ENCODE data around the gene ZBTB22.

ZBTB22 gene

DNA sequence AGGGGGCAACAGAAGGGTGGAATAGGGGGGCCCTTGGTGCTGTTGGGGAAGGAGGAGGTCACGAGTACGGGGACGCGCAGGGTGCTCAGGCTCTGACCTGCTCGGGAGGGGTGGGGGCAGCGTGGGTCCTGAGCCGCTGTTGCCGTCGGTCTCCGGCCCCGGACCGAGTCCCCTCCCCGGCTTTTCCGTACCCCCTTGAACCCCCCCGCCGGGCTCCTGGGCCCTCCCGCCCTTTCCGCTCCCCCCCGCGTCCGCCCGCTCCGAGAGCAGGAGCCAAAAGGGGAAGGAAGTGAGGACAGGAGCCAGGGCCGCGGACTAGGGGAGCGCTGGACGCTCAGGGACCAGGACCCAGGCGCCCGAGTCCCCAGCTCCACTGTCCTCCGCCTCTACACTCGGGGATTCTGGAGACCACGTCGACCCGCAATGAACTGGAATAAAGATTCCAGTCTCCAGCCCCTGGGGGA lies 18.7 kb downstream of the ZBTB22 start, which contains the start of gene RGL2:
RGL2 (minus strand) TSS at position 170 of the 464 bp plus-strand sequence. CDS start 332 bp downstream, outside the sequence.
- H3K36me3 ChIP-seq (ENCODE audit: insufficient read depth, low read length): no peaks in the 10 kb centered on the region
- no peaks in the 10 kb centered on the region for H3K9me3 ChIP-seq (ENCODE audit: control insufficient read depth, insufficient read depth, low read length)
- H3K4me1 ChIP-seq (ENCODE audit: insufficient read depth, low read length): no peaks in the 10 kb centered on the region
- H3K9ac ChIP-seq (ENCODE audit: low read depth, low read length): peak within 1 kb of the TSS; percentile 89

DNA sequence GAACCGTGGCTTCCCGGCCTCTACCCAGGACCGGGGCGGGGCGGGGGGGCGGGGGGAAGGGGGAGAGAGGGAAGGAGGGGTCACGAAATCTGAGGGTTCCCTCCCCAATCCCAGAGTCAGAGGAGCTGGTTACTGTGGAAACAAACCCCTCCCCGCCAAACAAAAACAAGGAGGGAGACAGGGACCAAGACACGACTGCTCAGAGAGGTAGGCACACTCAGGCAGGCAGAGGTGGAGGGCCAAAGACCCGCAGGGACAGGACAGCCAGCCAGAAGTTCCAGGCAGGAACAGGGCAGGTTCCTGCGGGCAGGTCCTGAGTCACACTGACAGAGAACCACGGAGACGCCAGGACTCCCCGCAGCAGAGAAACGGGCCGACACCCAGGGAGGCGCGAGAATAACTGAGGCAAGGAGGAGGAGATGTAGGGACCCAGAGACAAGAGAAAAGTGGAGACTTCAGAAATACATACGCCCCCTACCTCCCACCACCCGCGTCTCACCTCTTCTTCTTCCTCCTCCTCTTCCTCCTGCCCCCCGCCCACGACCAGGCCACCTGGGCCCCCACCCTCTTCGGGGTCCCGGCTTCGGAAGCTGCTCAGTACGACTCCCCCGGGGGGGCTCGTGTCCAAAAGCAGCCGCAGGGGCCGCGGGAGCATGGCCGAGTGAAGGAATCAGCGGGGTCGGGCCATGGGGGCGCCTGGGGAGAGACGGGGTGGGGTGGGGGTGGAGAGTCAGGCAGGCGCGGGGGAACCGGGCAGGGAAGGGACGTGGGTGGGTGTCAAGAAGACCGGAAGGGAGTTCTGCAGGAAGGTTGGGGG lies 19.4 kb downstream of the ZBTB22 start:
- no peaks in the 10 kb centered on the region for H3K9me3 ChIP-seq (ENCODE audit: control insufficient read depth, insufficient read depth, low read length)
- peak overlapping the region; percentile 89 for H3K9ac ChIP-seq (ENCODE audit: low read depth, low read length)
- no peaks in the 10 kb centered on the region for H3K36me3 ChIP-seq (ENCODE audit: insufficient read depth, low read length)
- H3K4me1 ChIP-seq (ENCODE audit: insufficient read depth, low read length): no peaks in the 10 kb centered on the region

- Histone ChIP-seq H3K36me3 (ENCODE audit: insufficient read depth, low read length) (no peaks in the 10 kb centered on the region), H3K9ac (ENCODE audit: low read depth, low read length) (peak overlapping the region; percentile 72), H3K9me3 (ENCODE audit: control insufficient read depth, insufficient read depth, low read length) (no peaks in the 10 kb centered on the region), H3K4me1 (ENCODE audit: insufficient read depth, low read length) (no peaks in the 10 kb centered on the region)
These were observed 20.1 kb downstream of the ZBTB22 start for GRCh38 chr6:33297406-33297955.

- Histone ChIP-seq H3K9me3 (ENCODE audit: control insufficient read depth, insufficient read depth, low read length) (no peaks in the 10 kb centered on the region), H3K9ac (ENCODE audit: low read depth, low read length) (peak overlapping the region; percentile 72; the same call in 1 of the 2 replicates), H3K4me1 (ENCODE audit: insufficient read depth, low read length) (no peaks in the 10 kb centered on the region), H3K36me3 (ENCODE audit: insufficient read depth, low read length) (no peaks in the 10 kb centered on the region)
These were observed 20.6 kb downstream of the ZBTB22 start for GRCh38 chr6:33296797-33297405.

DNA sequence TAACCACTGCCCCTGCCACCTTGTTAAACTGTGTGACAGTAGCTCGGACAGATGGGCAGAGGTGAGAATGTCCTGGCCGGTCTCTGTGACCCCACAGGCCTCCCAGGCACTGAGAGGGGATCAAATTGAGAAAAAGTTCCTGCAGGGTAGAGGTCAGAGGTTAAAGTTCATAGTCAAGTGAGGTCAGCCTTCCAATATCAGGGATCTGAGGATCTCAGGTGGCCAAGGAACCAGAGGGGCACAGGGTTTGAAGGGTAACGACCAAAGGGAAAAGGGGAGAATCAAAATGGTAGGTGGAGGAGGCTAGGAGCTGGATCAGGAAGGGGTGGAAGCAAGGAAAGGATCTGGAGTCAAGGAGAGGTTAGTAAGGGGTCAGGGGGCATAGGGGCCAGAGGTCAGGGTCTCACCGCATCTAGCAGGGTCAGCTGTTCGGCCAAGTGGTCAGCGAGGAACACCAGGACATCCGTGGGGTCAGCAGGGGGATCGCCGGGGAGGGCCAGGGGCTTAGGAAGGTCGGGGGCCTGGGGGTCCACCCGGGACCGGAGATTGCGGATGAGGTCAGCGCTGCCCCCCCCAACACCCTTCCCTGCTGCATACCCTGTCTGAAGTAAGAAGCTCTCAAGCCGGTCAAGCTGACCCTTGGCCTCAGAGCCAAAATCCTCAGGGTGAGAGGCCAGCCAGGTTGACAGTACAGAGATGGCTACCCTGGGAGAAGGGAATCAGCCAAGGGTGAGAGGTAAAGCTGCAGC lies 21.7 kb downstream of the ZBTB22 start:
- Histone ChIP-seq H3K4me1 (ENCODE audit: insufficient read depth, low read length) (no peaks in the 10 kb centered on the region), H3K9ac (ENCODE audit: low read depth, low read length) (no peak overlapping the region), H3K36me3 (ENCODE audit: insufficient read depth, low read length) (no peaks in the 10 kb centered on the region), H3K9me3 (ENCODE audit: control insufficient read depth, insufficient read depth, low read length) (no peaks in the 10 kb centered on the region)

DNA sequence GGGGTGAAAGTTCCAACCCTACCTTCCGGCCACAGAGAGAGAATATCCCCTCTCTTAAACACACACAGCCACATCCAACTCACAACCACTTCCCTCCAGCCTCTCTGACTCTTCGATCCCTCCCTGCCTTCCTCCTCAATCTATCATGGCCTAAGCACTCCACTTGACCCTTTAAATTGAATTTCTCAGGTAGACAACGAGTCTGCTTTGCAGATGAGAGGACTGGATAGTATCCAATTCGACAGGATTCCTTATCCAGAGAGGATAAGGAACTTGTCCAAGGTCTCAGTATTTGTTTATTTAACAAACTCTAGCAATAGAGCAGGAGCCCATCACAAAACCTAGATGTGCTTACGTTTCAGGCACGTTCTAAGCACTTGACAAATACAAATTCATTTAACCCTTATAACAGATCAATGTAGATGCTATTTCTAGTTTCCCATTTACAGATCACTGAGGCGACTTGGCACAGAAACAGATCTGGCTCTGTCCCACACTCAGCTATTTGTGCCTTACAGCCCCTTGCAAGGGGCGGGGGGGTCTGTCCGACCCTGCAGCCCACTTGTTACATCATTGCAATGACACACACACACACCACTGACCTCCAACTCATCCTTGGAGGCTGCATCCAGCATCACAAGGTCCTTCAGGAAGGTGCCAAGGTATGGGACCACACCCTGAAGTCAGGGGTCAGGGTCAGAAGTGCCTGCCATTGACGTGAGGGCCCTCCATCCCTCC lies 23.3 kb downstream of the ZBTB22 start:
- no peaks in the 10 kb centered on the region for H3K9me3 ChIP-seq (ENCODE audit: control insufficient read depth, insufficient read depth, low read length)
- H3K36me3 ChIP-seq (ENCODE audit: insufficient read depth, low read length): no peaks in the 10 kb centered on the region
- H3K9ac ChIP-seq (ENCODE audit: low read depth, low read length): no peak overlapping the region
- no peaks in the 10 kb centered on the region for H3K4me1 ChIP-seq (ENCODE audit: insufficient read depth, low read length)

DNA sequence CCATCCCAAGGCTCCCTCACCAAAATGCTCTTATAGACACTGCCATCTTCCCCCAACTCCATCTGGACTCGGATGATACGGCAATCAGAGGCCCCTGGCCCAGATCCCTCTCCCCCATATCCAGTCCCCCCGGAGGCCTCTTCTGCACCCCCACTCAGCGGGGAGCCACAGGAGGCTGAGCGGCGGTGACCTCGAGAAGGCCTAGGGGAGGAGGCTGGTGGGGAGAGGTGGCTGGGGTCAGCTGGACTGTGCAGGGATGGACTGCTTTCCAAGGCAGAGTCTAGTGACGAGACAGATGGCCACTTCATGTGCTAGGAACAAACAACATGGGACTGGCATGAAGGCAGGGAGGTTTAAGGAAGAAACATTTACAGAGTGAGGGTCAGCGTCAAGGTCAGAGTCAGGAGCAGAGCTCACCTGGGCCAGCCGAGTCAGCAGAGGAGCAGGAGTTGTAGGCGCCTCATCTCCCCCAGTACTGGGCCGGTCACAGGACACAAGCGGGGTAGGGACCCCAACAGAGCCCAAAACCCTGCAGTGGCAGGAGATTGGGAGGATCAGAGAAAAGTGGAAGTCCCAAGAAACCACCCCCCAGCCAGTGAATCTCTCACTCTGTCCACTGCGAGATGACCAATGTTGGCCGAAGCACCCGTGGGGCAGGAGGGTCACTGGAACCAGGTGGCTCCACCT lies 24.4 kb downstream of the ZBTB22 start:
- Histone ChIP-seq H3K9ac (ENCODE audit: low read depth, low read length) (no peak overlapping the region), H3K36me3 (ENCODE audit: insufficient read depth, low read length) (no peaks in the 10 kb centered on the region), H3K9me3 (ENCODE audit: control insufficient read depth, insufficient read depth, low read length) (no peaks in the 10 kb centered on the region), H3K4me1 (ENCODE audit: insufficient read depth, low read length) (no peaks in the 10 kb centered on the region)

DNA sequence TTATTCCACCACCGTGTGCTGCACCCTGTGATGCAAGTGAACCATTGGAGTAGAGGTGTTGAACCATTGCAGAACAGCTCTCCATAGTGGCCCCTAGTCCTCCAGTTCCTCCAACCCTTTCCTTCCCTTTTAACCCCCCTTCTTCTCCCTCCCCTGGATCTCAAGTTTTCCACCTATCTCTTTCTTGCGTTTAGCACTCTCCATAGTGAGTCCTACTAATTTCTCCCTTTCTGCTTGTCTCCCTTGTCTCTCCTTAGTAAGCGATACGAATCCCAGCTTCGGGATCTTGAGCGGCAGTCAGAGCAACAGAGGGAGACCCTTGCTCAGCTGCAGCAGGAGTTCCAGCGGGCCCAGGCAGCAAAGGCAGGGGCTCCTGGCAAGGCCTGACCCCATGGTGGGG lies 27.1 kb downstream of the ZBTB22 start:
- Histone ChIP-seq H3K9ac (ENCODE audit: low read depth, low read length) (peak overlapping the region; percentile 75; the same call in 1 of the 2 replicates), H3K9me3 (ENCODE audit: control insufficient read depth, insufficient read depth, low read length) (no peaks in the 10 kb centered on the region), H3K4me1 (ENCODE audit: insufficient read depth, low read length) (no peaks in the 10 kb centered on the region), H3K36me3 (ENCODE audit: insufficient read depth, low read length) (peaks cover 7% of the 10 kb centered on the region; the same call in 1 of the 2 replicates)

- Histone ChIP-seq H3K4me1 (ENCODE audit: insufficient read depth, low read length) (no peaks in the 10 kb centered on the region), H3K9ac (ENCODE audit: low read depth, low read length) (peak overlapping the region; percentile 75), H3K36me3 (ENCODE audit: insufficient read depth, low read length) (peaks cover 7% of the 10 kb centered on the region; the same call in 1 of the 2 replicates), H3K9me3 (ENCODE audit: control insufficient read depth, insufficient read depth, low read length) (no peaks in the 10 kb centered on the region)
These were observed 27.7 kb downstream of the ZBTB22 start for GRCh38 chr6:33289784-33290315.

GRCh38 chr6:33288921-33289783 lies 28.4 kb downstream of the ZBTB22 start, which contains the start of the genes PFDN6 and WDR46:
TSS of gene PFDN6 (plus strand) at chr6:33289601. CDS start at chr6:33289857, 256 bp downstream.
TSS of gene WDR46 (minus strand) at chr6:33289239. CDS start at chr6:33289170, 69 bp downstream.
- Histone ChIP-seq H3K9ac (ENCODE audit: low read depth, low read length) (peak within 1 kb of the TSS; percentile 75), H3K9me3 (ENCODE audit: control insufficient read depth, insufficient read depth, low read length) (no peaks in the 10 kb centered on the region), H3K36me3 (ENCODE audit: insufficient read depth, low read length) (peaks cover 7% of the 10 kb centered on the region; the same call in 1 of the 2 replicates), H3K4me1 (ENCODE audit: insufficient read depth, low read length) (no peaks in the 10 kb centered on the region)

GRCh38 chr6:33288141-33288920 lies 29.2 kb downstream of the ZBTB22 start:
- Histone ChIP-seq H3K9me3 (ENCODE audit: control insufficient read depth, insufficient read depth, low read length) (no peaks in the 10 kb centered on the region), H3K9ac (ENCODE audit: low read depth, low read length) (peak overlapping the region; percentile 75), H3K36me3 (ENCODE audit: insufficient read depth, low read length) (peaks cover 7% of the 10 kb centered on the region; the same call in 1 of the 2 replicates)

More at GRCh38 chr6:33288141-33288920, 29.2 kb downstream of the ZBTB22 start:
- no peaks in the 10 kb centered on the region for H3K4me1 ChIP-seq (ENCODE audit: insufficient read depth, low read length)

Measured in ES-I3 (cell line).